ENCODE data around the gene CKS2.

Gene CKS2

DNA sequence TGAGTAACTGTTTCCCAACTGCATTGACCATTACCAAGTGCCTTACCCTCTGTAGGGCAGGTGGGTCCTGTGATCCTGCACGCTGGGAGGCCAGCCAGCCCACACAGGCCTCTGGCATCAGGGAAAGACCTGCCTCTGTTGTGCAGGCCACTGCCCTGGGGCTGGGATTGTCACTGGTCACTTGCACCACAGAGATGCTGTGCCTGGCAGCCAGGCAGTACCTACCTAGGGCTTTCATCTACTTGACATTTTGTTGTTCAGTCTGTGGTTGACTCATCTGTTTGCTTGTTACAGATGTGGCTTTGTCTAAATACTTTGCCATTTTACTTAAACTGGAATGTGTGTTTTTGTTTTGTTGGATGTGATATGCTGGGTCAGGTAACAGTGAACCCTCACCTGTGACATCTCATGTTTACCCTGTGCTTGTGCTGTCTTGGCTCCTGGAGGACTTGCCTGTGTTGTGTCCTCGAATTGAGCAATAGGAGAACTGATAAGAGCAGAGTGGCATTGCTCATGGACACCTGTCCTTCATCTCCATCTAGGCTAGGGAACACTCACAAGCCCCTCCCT, 40.1 kb downstream of the CKS2 start:
- DNase-seq (ENCODE audit: low read depth) = no peak

DNA sequence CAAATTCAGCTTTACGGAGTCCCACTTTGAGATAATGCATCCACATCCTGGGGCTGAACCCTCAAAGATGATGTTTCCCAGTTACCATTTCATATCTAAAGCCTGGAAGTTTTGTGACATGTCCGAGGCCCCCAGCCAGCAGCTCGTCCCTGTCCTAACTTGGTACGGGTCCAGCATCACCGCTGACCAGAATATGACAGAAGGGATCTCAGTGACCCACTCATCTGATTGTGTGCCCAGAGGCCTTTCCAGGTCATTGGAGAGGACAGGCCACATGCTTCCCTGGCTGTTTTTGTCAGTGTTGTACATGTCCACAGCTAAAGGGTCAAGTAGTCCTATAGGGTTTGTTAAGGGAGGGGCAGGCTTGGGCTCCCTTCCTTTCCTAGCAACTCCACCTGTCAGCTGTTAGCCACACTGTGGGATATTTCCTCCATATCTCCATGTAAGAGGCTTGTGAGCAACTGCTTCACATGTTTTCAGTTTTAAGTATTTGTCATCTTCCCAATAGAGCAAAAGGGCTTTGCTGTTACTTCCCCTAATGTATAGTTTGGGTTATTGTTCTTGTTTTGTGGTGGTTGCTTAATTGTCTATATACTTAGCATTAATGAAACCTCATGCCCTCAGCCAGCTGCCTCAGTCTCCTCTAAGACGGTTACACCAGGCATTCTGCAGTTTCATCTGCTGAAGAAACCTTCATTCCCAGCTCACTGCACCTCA, 40.7 kb downstream of the CKS2 start:
- DNase-seq (ENCODE audit: low read depth) = no peak

- no peak for DNase-seq (ENCODE audit: low read depth)
Measured at GRCh38 chr9:89352451-89352850, 41.5 kb downstream of the CKS2 start.

DNA sequence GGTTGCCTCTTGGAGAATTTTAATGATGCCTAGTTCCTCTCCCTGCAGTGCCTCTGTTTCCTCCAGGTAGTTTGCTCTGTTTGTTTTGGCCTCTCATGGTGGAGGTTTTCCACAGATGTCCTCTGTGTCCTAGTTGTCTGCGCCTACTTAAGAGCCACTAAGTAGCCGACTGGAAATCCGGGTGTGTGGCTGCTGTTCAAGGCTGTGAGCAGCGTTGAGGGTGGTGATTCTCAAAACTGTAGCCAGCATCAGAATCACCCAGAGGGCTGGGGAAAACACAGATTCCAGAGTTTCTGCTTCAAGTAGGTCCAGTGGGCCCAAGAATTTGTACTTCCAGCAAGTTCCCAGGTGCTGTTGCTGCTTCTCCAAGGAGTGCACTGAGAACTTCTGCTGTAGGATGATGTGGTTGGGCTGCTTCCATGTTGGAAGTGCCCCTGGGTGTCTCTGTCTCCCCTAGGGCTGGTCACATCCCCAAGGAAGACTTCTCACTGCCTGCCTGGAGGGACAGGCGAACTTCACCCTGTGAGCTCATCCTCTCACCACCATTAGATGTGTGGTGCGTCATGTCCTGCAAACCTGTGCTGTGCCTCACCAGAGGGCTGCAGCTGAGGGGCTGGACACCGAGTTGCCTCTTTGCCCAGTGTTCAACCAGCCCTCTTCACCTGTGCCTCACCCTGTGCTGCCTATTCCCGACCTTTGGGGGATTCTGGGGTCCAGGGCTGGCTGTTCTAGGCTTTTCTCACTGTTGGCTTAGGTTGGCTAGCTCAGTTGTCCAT, 42.1 kb downstream of the CKS2 start:
- DNase-seq (ENCODE audit: low read depth) = no peak

- no peak for DNase-seq (ENCODE audit: low read depth)
Measured at GRCh38 chr9:89353989-89354388, 43.0 kb downstream of the CKS2 start.

DNA sequence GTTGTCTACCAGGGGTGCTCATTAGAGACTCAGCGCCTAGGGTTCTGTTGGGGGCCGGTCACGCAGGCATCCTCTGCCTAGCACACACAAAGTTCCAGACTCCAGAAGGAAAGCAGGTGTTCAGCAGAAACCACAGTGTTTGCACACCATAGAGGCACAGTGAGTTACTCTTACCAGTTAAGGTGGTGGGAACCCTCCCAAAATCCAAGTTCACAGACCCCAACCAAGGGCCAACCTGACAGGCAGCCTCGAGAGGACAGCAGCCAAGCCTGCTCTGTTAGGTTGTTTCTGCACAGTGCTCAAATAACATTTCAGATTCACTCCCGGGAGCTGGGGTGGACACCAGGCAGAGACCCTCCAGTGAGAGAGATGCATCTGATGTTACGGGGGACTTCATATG, 43.5 kb downstream of the CKS2 start:
- DNase-seq (ENCODE audit: low read depth) = no peak

GRCh38 chr9:89356782-89357181, 45.8 kb downstream of the CKS2 start:
- no peak for DNase-seq (ENCODE audit: low read depth)

- no peak for DNase-seq (ENCODE audit: low read depth)
Measured at GRCh38 chr9:89357331-89358197, 46.6 kb downstream of the CKS2 start.

GRCh38 chr9:89358376-89358916, 47.5 kb downstream of the CKS2 start:
- no peak for DNase-seq (ENCODE audit: low read depth)

GRCh38 chr9:89358985-89359384, 48.0 kb downstream of the CKS2 start:
- no peak for DNase-seq (ENCODE audit: low read depth)

DNA sequence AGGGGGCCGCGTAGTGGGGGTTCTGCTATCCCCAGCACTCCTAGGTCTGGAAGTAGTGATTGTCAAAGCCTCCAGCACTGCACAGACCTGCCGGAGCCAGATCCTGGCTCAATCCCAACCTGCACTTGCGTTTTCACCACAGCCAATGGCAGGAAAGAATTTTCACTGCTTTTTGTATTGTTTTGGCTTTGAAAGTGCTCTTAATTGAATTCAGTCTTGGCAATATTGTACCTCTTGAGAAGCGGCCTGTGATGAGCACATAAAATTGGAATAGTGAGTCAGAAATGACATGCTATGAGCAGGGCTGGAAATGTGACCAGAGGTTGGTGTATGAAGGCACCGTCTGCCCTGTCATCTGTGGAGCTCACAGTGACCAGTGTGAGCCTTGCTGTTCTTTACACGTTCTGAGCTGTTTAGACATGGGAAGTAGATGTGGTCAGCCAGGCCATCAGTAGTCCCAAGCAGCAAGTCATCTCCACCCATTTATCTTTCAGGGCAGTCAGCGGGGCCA, 48.8 kb downstream of the CKS2 start:
- DNase-seq (ENCODE audit: low read depth) = no peak

DNA sequence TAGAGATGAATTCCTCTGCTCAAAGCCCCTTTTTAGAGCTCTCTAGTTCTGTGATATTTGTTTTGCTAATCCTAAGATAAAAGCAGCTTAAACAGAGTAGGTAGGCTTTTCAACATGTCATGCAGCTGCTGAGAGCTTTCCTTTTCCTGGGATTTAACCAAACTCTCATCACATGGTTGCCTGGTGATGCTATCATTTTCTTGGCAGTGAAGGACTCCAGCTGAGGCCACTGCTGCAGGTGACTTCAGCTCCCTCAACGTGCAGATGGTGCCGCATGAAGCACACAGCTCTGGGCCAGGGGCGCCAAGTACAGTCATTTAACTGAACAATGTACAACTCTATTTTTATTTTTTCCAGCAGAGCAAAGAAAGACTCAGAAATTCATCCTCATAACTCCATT, 49.5 kb downstream of the CKS2 start:
- DNase-seq (ENCODE audit: low read depth) = no peak

DNA sequence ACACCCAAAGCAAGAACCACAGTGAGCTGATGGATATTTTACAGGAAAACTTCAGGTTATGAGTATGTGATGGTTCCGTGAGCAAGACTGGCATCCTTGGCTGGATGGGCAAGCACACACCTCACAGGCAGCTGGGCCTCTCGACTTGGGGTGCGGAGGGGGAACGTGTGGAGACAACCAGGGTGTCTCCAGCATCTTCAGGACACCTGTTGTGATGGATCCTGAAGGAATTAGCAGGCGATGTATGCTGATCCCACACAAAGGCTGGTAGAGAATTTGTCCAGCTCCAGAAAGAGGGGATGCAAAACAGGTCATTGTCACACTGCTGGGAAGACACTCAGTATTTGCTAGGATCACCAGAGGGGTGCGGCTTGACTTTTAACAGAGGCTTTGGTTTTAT, 50.0 kb downstream of the CKS2 start:
- DNase-seq (ENCODE audit: low read depth) = no peak

- no peak for DNase-seq (ENCODE audit: low read depth)
Measured at GRCh38 chr9:89361816-89362646, 51.0 kb downstream of the CKS2 start.

GRCh38 chr9:89362647-89363310, 51.8 kb downstream of the CKS2 start:
- no peak for DNase-seq (ENCODE audit: low read depth)

GRCh38 chr9:89363311-89363670, 52.3 kb downstream of the CKS2 start:
- DNase-seq (ENCODE audit: low read depth) = no peak

- no peak for DNase-seq (ENCODE audit: low read depth)
Measured at GRCh38 chr9:89363921-89364665, 53.1 kb downstream of the CKS2 start.

GRCh38 chr9:89364666-89365531, 53.9 kb downstream of the CKS2 start:
- DNase-seq (ENCODE audit: low read depth) = no peak

DNA sequence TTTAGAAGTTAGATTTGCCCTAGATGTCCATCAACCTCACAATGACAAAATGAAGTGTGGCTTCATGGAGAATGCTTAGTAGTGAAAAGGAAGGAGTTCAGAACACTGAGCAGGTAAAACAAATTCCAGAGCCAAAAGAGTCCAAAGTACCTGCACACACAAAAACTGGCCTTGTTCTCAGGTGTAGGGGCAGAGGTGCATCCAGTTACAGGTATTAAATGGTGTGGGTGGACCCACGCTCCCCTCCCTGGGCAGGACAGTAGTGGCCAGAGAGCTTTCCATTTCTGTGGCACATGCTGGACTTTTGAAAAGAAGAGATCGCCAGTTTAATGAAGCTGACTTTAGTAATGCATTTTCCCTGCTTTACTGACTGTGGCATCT, 54.5 kb downstream of the CKS2 start:
- DNase-seq (ENCODE audit: low read depth) = no peak

Data from stimulated activated CD8-positive, alpha-beta memory T cell treated with anti-CD3 and anti-CD28 coated beads, Interleukin-15, amount 100 ng/mL, for 24 hours (primary cell).